K562 (cell line): ENCODE measurements around the gene U2AF1L4. TPM values are rescaled to one million over a fixed set of nuclear protein-coding genes. Genes with fewer than 3 reads are reported as not detected.

Experiments
- ATAC-seq: fragments of 200-7000 bp; cut with Tn5 transposase; 3 replicates; pipeline ENCODE4 v1.9.1; 2020; ENCODE audit warnings: moderate library complexity
- BruUV-seq: library from RNA; stranded (reverse); fragments of 400-500 nt; replicated peaks from 2 replicates; lab custom pipeline; 2021; lab: Mats Ljungman, UMichigan
- CTCF ChIA-PET: fragments of 300-600 bp; formaldehyde crosslinking; extraction: SDS; loops from one replicate; lab custom pipeline; 2021; ENCODE audit warnings: low intra/inter-chr PET ratio; lab: Yijun Ruan, JAX
- POLR2A ChIA-PET: fragments of 300-600, 350-650 bp; sonication (Branson Sonifier 250); formaldehyde crosslinking; extraction: SDS; loops from one replicate; lab custom pipeline; 2021; ENCODE audit warnings: antibody characterized with exemption, inconsistent platforms; lab: Yijun Ruan, JAX
- DNase-seq, 4 experiments: peaks; one replicate each; pipeline versions ENCODE4 v3.0.0 to v3.0.0-alpha.2; 2011 to 2018; ENCODE audit warnings: low spot score in 3 of 4, mixed read lengths in 3 of 4; ENCODE audit errors: extremely low read depth in 1 of 4
- FAIRE-seq: peaks from 2 replicates; lab custom pipeline; 2011; peaks lifted over from hg19 to GRCh38; lab: Jason Lieb, UNC
- H2AFZ ChIP-seq: 2 replicates; pipeline ENCODE4 v1.6.0; 2011; ENCODE audit warnings: low read depth, low read length, control low read depth, inconsistent platforms
- H3K27ac ChIP-seq: fragments of 200-600 bp; 3 replicates; pipeline ENCODE4 v1.8.0; 2011; ENCODE audit warnings: low read depth, mild to moderate bottlenecking, control low read depth, inconsistent platforms, low read length, moderate library complexity, mixed read lengths; ENCODE audit errors: extremely low read depth
- H3K27me3 ChIP-seq, 2 experiments: fragments of 300-600 bp in 1 of 2; 2 replicates in 1 of 2; 3 replicates in 1 of 2; pipeline versions ENCODE4 v1.6.0 to v1.8.0; 2011; ENCODE audit warnings: inconsistent platforms in 2 of 2, low read length in 2 of 2, mild to moderate bottlenecking in 1 of 2, mixed read lengths in 1 of 2, moderate library complexity in 1 of 2; ENCODE audit not compliant: control insufficient read depth in 2 of 2, insufficient read depth in 2 of 2
- H3K36me3 ChIP-seq: fragments of 300-600 bp; 3 replicates; pipeline ENCODE4 v1.8.0; 2011; ENCODE audit warnings: mild to moderate bottlenecking, low read length, inconsistent platforms; ENCODE audit not compliant: control insufficient read depth, insufficient read depth
- H3K4me1 ChIP-seq, 2 experiments: fragments of 200-600 bp in 1 of 2; replicated peaks in 1 of 2; 2 replicates in 1 of 2; 3 replicates in 1 of 2; pipeline versions ENCODE4 v1.5.1 to v1.8.0; 2011; ENCODE audit warnings: inconsistent platforms in 2 of 2, low read length in 2 of 2, mild to moderate bottlenecking in 1 of 2, mixed read lengths in 1 of 2, moderate library complexity in 1 of 2; ENCODE audit not compliant: control insufficient read depth in 2 of 2, insufficient read depth in 2 of 2
- H3K4me2 ChIP-seq: 2 replicates; pipeline ENCODE4 v1.6.1; 2011; ENCODE audit warnings: low read length, control low read depth, inconsistent platforms, mixed read lengths; ENCODE audit not compliant: insufficient read depth
- H3K4me3 ChIP-seq: fragments of 200-600 bp; sonication (generic), shearing (Covaris generic); 2 replicates; pipeline ENCODE4 v1.5.1; 2016; ENCODE audit warnings: control low read depth, inconsistent platforms
- H3K79me2 ChIP-seq: fragments of 200-600 bp; 3 replicates; pipeline ENCODE4 v1.8.0; 2011; ENCODE audit warnings: low read length, inconsistent platforms; ENCODE audit not compliant: control insufficient read depth, insufficient read depth
- H3K9ac ChIP-seq, 2 experiments: 2 replicates each; pipeline versions ENCODE4 v1.6.0 to v1.6.1; 2011; ENCODE audit warnings: low read depth in 2 of 2, low read length in 2 of 2, control low read depth in 1 of 2, inconsistent platforms in 1 of 2, mild to moderate bottlenecking in 1 of 2, mixed read lengths in 1 of 2; ENCODE audit not compliant: insufficient read depth in 1 of 2
- H3K9me1 ChIP-seq: one replicate; pipeline ENCODE4 v1.6.0; 2011; ENCODE audit warnings: inconsistent platforms, mild to moderate bottlenecking, low read length, moderate library complexity; ENCODE audit not compliant: control insufficient read depth, insufficient read depth
- H3K9me3 ChIP-seq: replicated peaks from 2 replicates; pipeline ENCODE4 v1.5.1; 2011; ENCODE audit warnings: low read depth, low read length, inconsistent platforms; ENCODE audit not compliant: control insufficient read depth, insufficient read depth
- H4K20me1 ChIP-seq: replicated peaks from 2 replicates; pipeline ENCODE4 v1.6.1; 2011; ENCODE audit warnings: low read length, inconsistent platforms, mixed read lengths; ENCODE audit not compliant: control insufficient read depth, insufficient read depth
- GMEB1 ChIP-seq: fragments of 250-450 bp; sonication (Bioruptor Pico); IDR thresholded peaks from 2 replicates; pipeline ENCODE4 v1.4.0; 2020; ENCODE audit warnings: mild to moderate bottlenecking
- HDAC3 ChIP-seq: fragments of 450-650 bp; IDR thresholded peaks from 2 replicates; pipeline ENCODE4 v1.6.1; 2018; ENCODE audit warnings: borderline replicate concordance, mild to moderate bottlenecking, moderate library complexity; ENCODE audit not compliant: partially characterized antibody
- HIVEP1 ChIP-seq: fragments of 250-450 bp; sonication (Bioruptor Pico); IDR thresholded peaks from 2 replicates; pipeline ENCODE4 v1.4.0; 2020; ENCODE audit warnings: mild to moderate bottlenecking
- KLF1 ChIP-seq: fragments of 450-650 bp; IDR thresholded peaks from 2 replicates; pipeline ENCODE4 v1.6.1; 2016; ENCODE audit warnings: missing genetic modification characterization, missing compliant biosample characterization
- POLR2G ChIP-seq: fragments of 200-400 bp; formaldehyde crosslinking; IDR thresholded peaks from 2 replicates; pipeline ENCODE4 v1.6.1; 2017; ENCODE audit warnings: low read depth, mild to moderate bottlenecking, antibody characterized with exemption, low read length, moderate library complexity
- RBM22 ChIP-seq: fragments of 200-400 bp; formaldehyde crosslinking; IDR thresholded peaks from 2 replicates; pipeline ENCODE4 v1.6.1; 2018; ENCODE audit warnings: low read length, low read depth; ENCODE audit not compliant: poor library complexity, severe bottlenecking
- WGBS: fragments of 100-300 bp; shearing (Covaris generic); methylation state at CpG from one replicate; pipeline ENCODE4 v1.1.6; 2016; ENCODE audit warnings: low coverage, mixed read lengths; ENCODE audit not compliant: insufficient coverage; ENCODE audit errors: missing lambda C conversion rate; 5-methylcytosine and 5-hydroxymethylcytosine counted together
- in situ Hi-C: fragments of 300-500 bp; cut with MboI; formaldehyde crosslinking; loops from 4 replicates; pipeline ENCODE4 v1.15.0; 2018; ENCODE audit warnings: inconsistent platforms, mixed read lengths
- intact Hi-C: fragments of 100-400 bp; cut with micrococcal nuclease; formaldehyde crosslinking; loops from 2 replicates; pipeline ENCODE4 v1.14.2; 2022
- polyA plus RNA-seq, 8 experiments: library from polyadenylated mRNA; depleted of rRNA in 4 of 8; stranded (reverse) in 5 of 8; unstranded in 3 of 8; fragments of >200 nt; fragmentation: Nextera tagmentation in 2 of 8; fragmentation: Illumina TruSeq in 1 of 8; extraction: Ambion mirVana in 2 of 8; extraction: Trizol in 1 of 8; gene quantifications; 2 replicates each; pipeline versions ENCODE4 v1.2.1 to v1.2.3, GENCODE V29; 2011 to 2014; ENCODE audit warnings: inconsistent platforms in 1 of 8, missing spikeins in 1 of 8
- total RNA-seq, 7 experiments: library from RNA; depleted of rRNA in 6 of 7; stranded (reverse); fragments of >200 nt in 6 of 7; fragmentation: Illumina TruSeq in 2 of 7; extraction: Trizol in 2 of 7; gene quantifications; 2 replicates each; pipeline versions ENCODE4 v1.2.1 to v1.2.3, GENCODE V29; 2011 to 2021; ENCODE audit warnings: low replicate concordance in 1 of 7

U2AF1L4 gene
- total and polyA plus RNA-seq, 9 of the 15 experiments (the other 6 are each of a cell fraction or from before 2014, with no cell fraction given): 8.4 to 19.5 (median 12.6) TPM

- Histone ChIP-seq H3K36me3 (peaks cover 97% of the 10 kb centered on the region; the same call in 2 of the 3 replicates), H2AFZ (no peak overlapping the region), H3K79me2 (no peaks in the 10 kb centered on the region), H3K4me3 (no peak overlapping the region), H3K27me3 (no peaks in the 10 kb centered on the region), H3K9me1 (no peaks in the 10 kb centered on the region), H3K9me3 (no peaks in the 10 kb centered on the region)
- 91% methylated on average over 8 of the region's 8 CpGs for WGBS
- ATAC-seq: no peak
- CTCF ChIA-PET: no interaction called here
- no peak for TF ChIP-seq HIVEP1 (CRISPR knock-in tag)
- peak; percentile 54; the same call in 1 of the 2 replicates for TF ChIP-seq POLR2G
- no peak for TF ChIP-seq KLF1
- TF ChIP-seq, all 486 proteins: peak for 1
- Histone ChIP-seq H3K4me2 (no peak overlapping the region), H3K27ac (no peak overlapping the region), H3K4me1 (peaks cover 0 to 17% of the 10 kb centered on the region in 2 experiments; a peak in 2 of 5 replicates), H4K20me1 (no peaks in the 10 kb centered on the region), H3K9ac (no peak overlapping the region)
- DNase-seq (no peak), FAIRE-seq (no peak)
- BruUV-seq: no TSS peak
- in situ Hi-C loops (no loop called here), intact Hi-C loops (no loop called here)
- POLR2A ChIA-PET: interaction anchor here (0.6 to 0.9 kb wide), 2 partner anchors 11 to 272 kb away, joined by 3 to 5 read pairs; no protein-coding TSS in a partner anchor
These were observed 10.9 kb downstream of the U2AF1L4 start for GRCh38 chr19:35734273-35734672.

- Histone ChIP-seq H2AFZ (no peak overlapping the region), H3K9me3 (no peaks in the 10 kb centered on the region), H4K20me1 (no peaks in the 10 kb centered on the region), H3K36me3 (peaks cover 97% of the 10 kb centered on the region; the same call in 2 of the 3 replicates), H3K79me2 (no peaks in the 10 kb centered on the region), H3K4me3 (no peak overlapping the region), H3K4me2 (no peak overlapping the region), H3K27me3 (no peaks in the 10 kb centered on the region), H3K9me1 (no peaks in the 10 kb centered on the region), H3K9ac (peak overlapping the region in 1 of 2 experiments; percentile 29; a peak in 2 of 4 replicates), H3K27ac (no peak overlapping the region), H3K4me1 (peaks cover 0 to 12% of the 10 kb centered on the region in 2 experiments; a peak in 2 of 5 replicates)
- in situ Hi-C loops: no loop called here
- intact Hi-C loops: no loop called here
- no TSS peak for BruUV-seq
- TF ChIP-seq POLR2G (peak; percentile 54; the same call in 1 of the 2 replicates), RBM22 (peak; percentile 57), GMEB1 (CRISPR knock-in tag) (no peak), HDAC3 (no peak)
- DNase-seq (no peak), ATAC-seq (no peak), FAIRE-seq (no peak)
- 93% methylated on average over 17 of the region's 35 CpGs for WGBS
- ChIA-PET POLR2A (interaction anchor here (0.6 kb wide), 1 partner anchor 10 kb away, joined by 3 read pairs; no protein-coding TSS in a partner anchor), CTCF (no interaction called here)
These were observed 11.8 kb downstream of the U2AF1L4 start for GRCh38 chr19:35733180-35734125.
